ENCODE data around the gene PPP1R13L.

DNA sequence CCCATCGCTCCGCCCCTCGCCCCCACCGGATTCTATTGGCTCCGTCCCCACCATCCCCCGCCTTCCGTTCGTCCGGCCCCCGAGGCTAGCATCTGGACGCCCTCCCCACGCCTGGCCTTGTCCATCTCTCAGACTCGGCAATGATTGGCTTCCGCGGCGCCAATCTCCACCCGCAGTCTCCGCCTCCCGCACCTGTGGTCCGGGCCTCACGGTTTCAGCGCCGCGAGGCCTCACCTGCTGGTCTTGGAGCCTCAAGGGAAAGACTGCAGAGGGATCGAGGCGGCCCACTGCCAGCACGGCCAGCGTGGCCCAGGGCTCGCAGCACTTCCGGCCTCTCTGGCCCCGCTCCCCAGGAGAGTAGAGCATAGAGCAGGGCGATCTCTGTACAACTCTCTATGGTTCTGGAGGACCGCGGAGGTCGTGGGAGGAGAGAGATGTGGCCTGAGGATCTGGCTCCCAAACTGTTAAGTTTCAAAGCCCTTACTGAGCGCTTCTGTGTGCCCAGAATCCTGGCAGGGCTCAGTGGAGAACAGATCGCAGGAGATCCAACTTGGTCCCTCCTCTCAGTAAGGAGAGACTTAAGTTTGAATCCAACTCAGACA, 18.8 kb upstream of the PPP1R13L start, which contains the start of gene ERCC1:
- TF ChIP-seq SP1 (IDR thresholded peaks at IDR 0.05) (no peak), BHLHE40 (IDR thresholded peaks at IDR 0.05; ENCODE audit: borderline replicate concordance) (no peak), ZNF384 (IDR thresholded peaks at IDR 0.05) (no peak)
